HG02759 (cell line): ENCODE results near the gene GFPT2.
"Not testable (repeated sequence)": the region's sequence is repeated elsewhere in the genome, so short reads cannot be mapped to it uniquely, and the experiment has no call there.

Experiments
- ATAC-seq: cut with Tn5 transposase; IDR thresholded peaks from one replicate; pipeline ENCODE4 v1.9.1; 2021; ENCODE audit warnings: mild to moderate bottlenecking, moderate library complexity; ENCODE audit not compliant: unreplicated experiment

The GFPT2 gene

GRCh38 chr5:180311216-180311615 lies 41.9 kb downstream of the GFPT2 start:
- ATAC-seq = no peak

- ATAC-seq = no peak
Observed at GRCh38 chr5:180306796-180307195, 46.3 kb downstream of the GFPT2 start.

- ATAC-seq = no peak
Observed at GRCh38 chr5:180305481-180305880, 47.7 kb downstream of the GFPT2 start.

GRCh38 chr5:180304431-180305375 lies 48.4 kb downstream of the GFPT2 start:
- no peak for ATAC-seq

- no peak for ATAC-seq
Observed at GRCh38 chr5:180304016-180304292, 49.2 kb downstream of the GFPT2 start.

GRCh38 chr5:180303226-180304015 lies 49.7 kb downstream of the GFPT2 start:
- ATAC-seq = no peak

GRCh38 chr5:180302256-180302655 lies 50.9 kb downstream of the GFPT2 start:
- no peak for ATAC-seq

- ATAC-seq = no peak
Observed at GRCh38 chr5:180301253-180301652, 51.9 kb downstream of the GFPT2 start.

- no peak for ATAC-seq
Observed at GRCh38 chr5:180299526-180299925, 53.6 kb downstream of the GFPT2 start.

- ATAC-seq = not testable (repeated sequence)
Observed at GRCh38 chr5:180299014-180299413, 54.1 kb downstream of the GFPT2 start.

GRCh38 chr5:180297587-180298282 lies 55.4 kb downstream of the GFPT2 start:
- no peak for ATAC-seq

GRCh38 chr5:180296771-180297170 lies 56.4 kb downstream of the GFPT2 start:
- ATAC-seq = no peak

GRCh38 chr5:180294913-180295555 lies 58.1 kb downstream of the GFPT2 start:
- ATAC-seq = no peak

GRCh38 chr5:180294411-180294810 lies 58.7 kb downstream of the GFPT2 start:
- no peak for ATAC-seq

GRCh38 chr5:180291943-180292831 lies 60.9 kb downstream of the GFPT2 start, which contains the start of gene MAPK9:
TSS of gene MAPK9 (minus strand) at chr5:180292083. CDS start at chr5:180280561, 11,522 bp downstream.
- peak; percentile 85 for ATAC-seq

GRCh38 chr5:180291234-180291940 lies 61.7 kb downstream of the GFPT2 start:
- peak; percentile 38 for ATAC-seq

GRCh38 chr5:180290568-180291233 lies 62.4 kb downstream of the GFPT2 start:
- ATAC-seq = no peak

- ATAC-seq = no peak
Observed at GRCh38 chr5:180289966-180290365, 63.2 kb downstream of the GFPT2 start.

- ATAC-seq = no peak
Observed at GRCh38 chr5:180289433-180289832, 63.7 kb downstream of the GFPT2 start.
